Ascending aorta (tissue), 2 donors: ENCODE data around the gene SLC46A1. TPM values are rescaled to one million over a fixed set of nuclear protein-coding genes. Genes with fewer than 3 reads are reported as not detected.

Experiments used
- DNase-seq, 2 donors: peaks; one replicate each; pipeline ENCODE4 v3.0.0-alpha.2; 2019; ENCODE audit warnings: low spot score in 2 of 2
- H3K27ac ChIP-seq, 2 donors: fragments of 200-600 bp; sonication (generic); one replicate each; pipeline ENCODE4 v1.5.1; 2016 to 2017; ENCODE audit warnings: mild to moderate bottlenecking in 1 of 2
- H3K27me3 ChIP-seq: fragments of 200-600 bp; sonication (generic); one replicate; pipeline ENCODE4 v1.5.1; 2017
- H3K36me3 ChIP-seq, 2 donors: fragments of 200-600 bp; sonication (generic); one replicate each; pipeline ENCODE4 v1.5.1; 2016
- H3K4me1 ChIP-seq, 2 donors: fragments of 200-600 bp; sonication (generic); one replicate each; pipeline ENCODE4 v1.5.1; 2016 to 2017; ENCODE audit warnings: mild to moderate bottlenecking in 1 of 2
- H3K4me3 ChIP-seq, 2 donors: fragments of 200-600 bp; sonication (generic); one replicate each; pipeline ENCODE4 v1.5.1; 2016 to 2017; ENCODE audit warnings: mild to moderate bottlenecking in 1 of 2
- H3K9me3 ChIP-seq, 2 donors: fragments of 200-600 bp; sonication (generic); one replicate each; pipeline ENCODE4 v1.5.1; 2016
- CTCF ChIP-seq, 3 experiments: fragments of 200-600 bp in 2 of 3; fragments of 450-650 bp in 1 of 3; sonication (generic) in 2 of 3; IDR thresholded peaks; one replicate each; pipeline ENCODE4 v1.5.1; 2016 to 2019; ENCODE audit warnings: antibody characterized with exemption in 3 of 3, mild to moderate bottlenecking in 1 of 3, moderate library complexity in 1 of 3
- intact Hi-C: fragments of 100-400 bp; cut with DNase I; formaldehyde crosslinking; loops from one replicate; pipeline ENCODE4 v1.15.1; 2023
- total RNA-seq: library from RNA; depleted of rRNA; stranded (reverse); fragments of >200 nt; gene quantifications from one replicate; pipeline ENCODE4 v1.1.0, GENCODE V29; 2016

SLC46A1 gene
- total RNA-seq, 1 donor from 2014 or later = 9.7 TPM

GRCh38 chr17:28381141-28381825, 24.7 kb downstream of the SLC46A1 start:
- Histone ChIP-seq H3K4me1 (no peaks in the 10 kb centered on the region), H3K27me3 (no peaks in the 10 kb centered on the region), H3K4me3 (no peak overlapping the region), H3K9me3 (no peaks in the 10 kb centered on the region), H3K27ac (no peak overlapping the region), H3K36me3 (peaks cover 5 to 8% of the 10 kb centered on the region in 2 donors)
- intact Hi-C loops = no loop called here
- no peak for TF ChIP-seq CTCF (IDR thresholded peaks at IDR 0.05)
- no peak for DNase-seq

- Histone ChIP-seq H3K9me3 (no peaks in the 10 kb centered on the region), H3K36me3 (peaks cover 4 to 5% of the 10 kb centered on the region in 2 donors), H3K4me1 (no peaks in the 10 kb centered on the region), H3K27me3 (no peaks in the 10 kb centered on the region), H3K27ac (no peak overlapping the region), H3K4me3 (no peak overlapping the region)
- DNase-seq = no peak
- intact Hi-C loops = no loop called here
- no peak for TF ChIP-seq CTCF (IDR thresholded peaks at IDR 0.05)
Measured at GRCh38 chr17:28379814-28380801, 25.9 kb downstream of the SLC46A1 start.

- TF ChIP-seq CTCF (IDR thresholded peaks at IDR 0.05) = no peak
- Histone ChIP-seq H3K9me3 (no peaks in the 10 kb centered on the region), H3K4me3 (peak overlapping the region; percentile 70 to 77), H3K27ac (no peak overlapping the region), H3K4me1 (peaks cover 12% of the 10 kb centered on the region in 2 donors), H3K27me3 (no peaks in the 10 kb centered on the region), H3K36me3 (no peaks in the 10 kb centered on the region)
- intact Hi-C loops = no loop called here
- DNase-seq = no peak
Measured at GRCh38 chr17:28372945-28373274, 33.1 kb downstream of the SLC46A1 start.

- Histone ChIP-seq H3K27me3 (no peaks in the 10 kb centered on the region), H3K36me3 (no peaks in the 10 kb centered on the region), H3K4me1 (peaks cover 12% of the 10 kb centered on the region in 2 donors), H3K27ac (peak overlapping the region; percentile 75 to 86), H3K4me3 (peak overlapping the region; percentile 70 to 77), H3K9me3 (no peaks in the 10 kb centered on the region)
- DNase-seq = no peak
- TF ChIP-seq CTCF (IDR thresholded peaks at IDR 0.05) = no peak
- intact Hi-C loops = no loop called here
Measured at GRCh38 chr17:28372203-28372944, 33.6 kb downstream of the SLC46A1 start.
